Mesenchymal stem cell (in vitro differentiated cells and primary cell): ENCODE measurements around the gene GPRASP3.

ENCODE experiments used
- DNase-seq: peaks from one replicate; pipeline ENCODE4 v3.0.0-alpha.2; 2013
- H2AFZ ChIP-seq: one replicate; pipeline ENCODE4 v1.6.1; 2013; ENCODE audit warnings: low read depth, mild to moderate bottlenecking, control low read depth, inconsistent platforms, low read length, moderate library complexity
- H2AK5ac ChIP-seq: 2 replicates; pipeline ENCODE4 v1.6.1; 2013; ENCODE audit warnings: low read length, moderate library complexity, mild to moderate bottlenecking, inconsistent platforms; ENCODE audit not compliant: severe bottlenecking
- H2BK120ac ChIP-seq: one replicate; pipeline ENCODE4 v1.6.1; 2013; ENCODE audit warnings: low read depth, mild to moderate bottlenecking, inconsistent platforms, low read length, moderate library complexity
- H2BK12ac ChIP-seq, 2 experiments: one replicate each; pipeline ENCODE4 v1.6.1; 2013; ENCODE audit warnings: inconsistent platforms in 2 of 2, low read length in 2 of 2, mild to moderate bottlenecking in 2 of 2, moderate library complexity in 2 of 2, control low read depth in 1 of 2
- H2BK15ac ChIP-seq: one replicate; pipeline ENCODE4 v1.6.1; 2013; ENCODE audit warnings: mild to moderate bottlenecking, low read depth, inconsistent platforms; ENCODE audit not compliant: poor library complexity, severe bottlenecking
- H2BK5ac ChIP-seq: 2 replicates; pipeline ENCODE4 v1.6.1; 2013; ENCODE audit warnings: low read depth, mild to moderate bottlenecking, low read length, control low read depth, inconsistent platforms; ENCODE audit not compliant: poor library complexity, severe bottlenecking
- H3K14ac ChIP-seq, 2 experiments: one replicate each; pipeline ENCODE4 v1.6.1; 2013; ENCODE audit warnings: inconsistent platforms in 2 of 2, low read length in 2 of 2, control low read depth in 1 of 2, mild to moderate bottlenecking in 1 of 2, moderate library complexity in 1 of 2
- H3K18ac ChIP-seq, 2 experiments: one replicate each; pipeline ENCODE4 v1.6.1; 2013; ENCODE audit warnings: inconsistent platforms in 2 of 2, low read length in 2 of 2, control low read depth in 1 of 2, low read depth in 1 of 2, mild to moderate bottlenecking in 1 of 2
- H3K23ac ChIP-seq, 2 experiments: one replicate each; pipeline ENCODE4 v1.6.1; 2013; ENCODE audit warnings: inconsistent platforms in 2 of 2, low read length in 2 of 2, mild to moderate bottlenecking in 2 of 2, moderate library complexity in 2 of 2, control low read depth in 1 of 2
- H3K27ac ChIP-seq: 2 replicates; pipeline ENCODE4 v1.5.1; 2013; ENCODE audit warnings: mild to moderate bottlenecking, moderate library complexity, low read length, control low read depth, inconsistent platforms; ENCODE audit not compliant: poor library complexity, severe bottlenecking
- H3K27me3 ChIP-seq, 2 experiments: 2 replicates each; pipeline versions ENCODE4 v1.6.1 to v1.7.0; 2013; ENCODE audit warnings: low read length in 2 of 2, mild to moderate bottlenecking in 2 of 2, moderate library complexity in 2 of 2, control low read depth in 1 of 2, inconsistent platforms in 1 of 2; ENCODE audit not compliant: control insufficient read depth in 1 of 2, insufficient read depth in 1 of 2
- H3K36me3 ChIP-seq, 2 experiments: 2 replicates each; pipeline versions ENCODE4 v1.6.1 to v1.7.0; 2013; ENCODE audit warnings: low read length in 2 of 2, control low read depth in 1 of 2, inconsistent platforms in 1 of 2, low read depth in 1 of 2, mild to moderate bottlenecking in 1 of 2; ENCODE audit not compliant: insufficient read depth in 2 of 2, control insufficient read depth in 1 of 2
- H3K4ac ChIP-seq, 2 experiments: one replicate each; pipeline ENCODE4 v1.6.1; 2013; ENCODE audit warnings: inconsistent platforms in 2 of 2, low read length in 2 of 2, mild to moderate bottlenecking in 2 of 2, moderate library complexity in 2 of 2, control low read depth in 1 of 2, low read depth in 1 of 2
- H3K4me1 ChIP-seq: 2 replicates; pipeline ENCODE4 v1.6.1; 2013; ENCODE audit warnings: low read depth, low read length, control low read depth; ENCODE audit not compliant: control insufficient read depth, insufficient read depth
- H3K4me2 ChIP-seq: 2 replicates; pipeline ENCODE4 v1.6.1; 2013; ENCODE audit warnings: low read length, mild to moderate bottlenecking, inconsistent platforms; ENCODE audit not compliant: poor library complexity, severe bottlenecking
- H3K4me3 ChIP-seq, 2 experiments: 2 replicates each; pipeline versions ENCODE4 v1.5.1 to v1.7.0; 2013; ENCODE audit warnings: low read length in 2 of 2, mild to moderate bottlenecking in 2 of 2, control low read depth in 1 of 2, low read depth in 1 of 2; ENCODE audit not compliant: insufficient read depth in 1 of 2
- H3K79me1 ChIP-seq: replicated peaks from 2 replicates; pipeline ENCODE4 v1.6.1; 2013; ENCODE audit warnings: mild to moderate bottlenecking, control low read depth, low read length, inconsistent platforms; ENCODE audit not compliant: poor library complexity, severe bottlenecking
- H3K9ac ChIP-seq: 2 replicates; pipeline ENCODE4 v1.7.0; 2013; ENCODE audit warnings: mild to moderate bottlenecking, low read length, moderate library complexity
- H3K9me3 ChIP-seq: 2 replicates; pipeline ENCODE4 v1.7.0; 2013; ENCODE audit warnings: mild to moderate bottlenecking, low read length; ENCODE audit not compliant: control insufficient read depth
- H4K8ac ChIP-seq: one replicate; pipeline ENCODE4 v1.6.1; 2013; ENCODE audit warnings: inconsistent platforms, mild to moderate bottlenecking, low read length, moderate library complexity
- H4K91ac ChIP-seq: one replicate; pipeline ENCODE4 v1.6.1; 2013; ENCODE audit warnings: mild to moderate bottlenecking, low read length, inconsistent platforms
- WGBS: methylation state at CpG from one replicate; pipeline ENCODE4 v1.1.7; 2013; ENCODE audit warnings: mixed read lengths; 5-methylcytosine and 5-hydroxymethylcytosine counted together

Gene GPRASP3

DNA sequence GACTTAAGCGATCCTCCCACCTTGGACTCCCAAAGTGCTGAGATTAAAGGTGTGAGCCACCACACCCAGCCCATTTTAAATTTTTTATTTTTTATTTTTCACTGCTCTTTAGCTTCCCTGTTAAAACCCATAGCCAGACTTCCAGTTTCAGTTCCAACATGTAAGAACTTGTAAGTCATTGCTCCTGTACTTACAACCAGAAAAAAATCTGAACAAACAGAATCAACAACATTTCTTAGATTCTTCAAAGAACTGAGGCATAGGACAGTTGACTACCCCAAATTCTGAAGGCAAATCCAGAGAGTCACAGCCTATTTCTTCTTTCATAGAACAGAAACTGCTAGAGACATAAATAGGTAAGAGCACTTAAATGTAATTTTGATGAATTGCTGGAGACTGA, 8.1 kb downstream of the GPRASP3 start:
- Histone ChIP-seq H2BK15ac (no peak overlapping the region), H3K4me2 (no peak overlapping the region), H3K9me3 (no peaks in the 10 kb centered on the region), H3K4ac (no peak overlapping the region), H4K8ac (no peak overlapping the region), H3K23ac (no peak overlapping the region), H3K4me3 (no peak overlapping the region), H3K79me1 (no peaks in the 10 kb centered on the region), H3K14ac (no peak overlapping the region), H2AFZ (no peak overlapping the region), H3K27ac (no peak overlapping the region), H3K36me3 (peaks cover 0 to 6% of the 10 kb centered on the region in 2 experiments), H3K18ac (no peak overlapping the region), H3K9ac (no peak overlapping the region), H2BK5ac (no peak overlapping the region), H3K4me1 (no peaks in the 10 kb centered on the region), H2BK120ac (no peak overlapping the region), H2BK12ac (no peak overlapping the region), H2AK5ac (no peak overlapping the region), H3K27me3 (no peaks in the 10 kb centered on the region), H4K91ac (no peak overlapping the region)
- 96% methylated on average over 1 of the region's 1 CpG for whole genome bisulfite sequencing
- DNase-seq: no peak

DNA sequence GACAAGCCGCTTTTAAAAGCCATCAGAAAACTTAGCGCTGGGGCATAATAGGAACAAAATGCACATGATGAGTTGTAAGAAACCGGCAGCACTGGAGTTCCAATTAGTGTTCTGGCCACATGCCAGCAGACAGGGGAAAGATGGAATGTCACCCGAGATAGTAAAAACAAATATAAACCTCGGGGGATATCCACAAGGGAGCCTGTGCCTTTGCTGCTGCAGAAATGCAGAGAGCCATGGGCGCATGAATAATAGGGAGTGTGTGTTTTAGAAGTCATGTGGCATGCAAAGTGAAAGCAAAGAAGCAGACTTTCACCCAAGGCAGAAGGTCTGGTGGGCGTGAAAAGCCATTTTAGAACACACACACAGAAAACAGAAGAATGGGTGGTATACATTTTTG, 19.1 kb downstream of the GPRASP3 start:
- DNase-seq: peak; percentile 2
- H3K4ac ChIP-seq: no peak overlapping the region
- H3K9ac ChIP-seq: no peak overlapping the region
- WGBS: 50% methylated on average over 5 of the region's 7 CpGs
- no peak overlapping the region for H3K18ac ChIP-seq
- no peaks in the 10 kb centered on the region for H3K36me3 ChIP-seq
- no peak overlapping the region for H2BK120ac ChIP-seq
- H4K8ac ChIP-seq: no peak overlapping the region
- H3K4me2 ChIP-seq: no peak overlapping the region
- H3K27ac ChIP-seq: no peak overlapping the region
- H3K4me1 ChIP-seq: no peaks in the 10 kb centered on the region
- no peak overlapping the region for H4K91ac ChIP-seq
- H2BK15ac ChIP-seq: no peak overlapping the region
- H3K27me3 ChIP-seq: peaks cover 0 to 14% of the 10 kb centered on the region in 2 experiments
- no peaks in the 10 kb centered on the region for H3K9me3 ChIP-seq
- H3K23ac ChIP-seq: no peak overlapping the region
- no peak overlapping the region for H2BK5ac ChIP-seq
- no peak overlapping the region for H3K14ac ChIP-seq
- no peaks in the 10 kb centered on the region for H3K79me1 ChIP-seq
- no peak overlapping the region for H2AK5ac ChIP-seq
- H3K4me3 ChIP-seq: no peak overlapping the region
- H2AFZ ChIP-seq: no peak overlapping the region
- no peak overlapping the region for H2BK12ac ChIP-seq

DNA sequence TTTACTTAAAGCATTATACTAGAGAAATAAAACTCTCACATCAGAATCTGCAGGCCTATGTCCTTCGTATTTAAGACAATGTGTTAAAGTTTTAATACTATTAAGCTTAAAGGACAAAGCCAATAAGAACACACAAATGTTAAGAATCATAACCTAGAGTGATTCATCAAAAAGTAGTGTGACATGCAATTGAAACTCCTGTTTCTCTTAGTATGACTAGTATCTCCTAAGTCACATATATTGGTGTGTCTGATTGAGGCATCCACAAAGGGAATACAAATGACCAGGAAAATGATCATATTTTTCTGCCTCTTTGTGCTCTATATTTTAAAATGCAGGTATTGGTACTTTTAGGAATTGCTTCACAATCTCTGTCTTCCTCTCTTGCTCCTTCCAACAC, 23.8 kb downstream of the GPRASP3 start:
- H3K27ac ChIP-seq: no peak overlapping the region
- no peak overlapping the region for H3K4me2 ChIP-seq
- H3K18ac ChIP-seq: no peak overlapping the region
- no peak overlapping the region for H2BK15ac ChIP-seq
- no peak overlapping the region for H4K91ac ChIP-seq
- no peak overlapping the region for H2BK12ac ChIP-seq
- H3K79me1 ChIP-seq: peaks cover 3% of the 10 kb centered on the region
- no peak overlapping the region for H3K4ac ChIP-seq
- no peaks in the 10 kb centered on the region for H3K36me3 ChIP-seq
- H3K9me3 ChIP-seq: no peaks in the 10 kb centered on the region
- H3K9ac ChIP-seq: no peak overlapping the region
- H3K23ac ChIP-seq: no peak overlapping the region
- H2BK120ac ChIP-seq: no peak overlapping the region
- no peak for DNase-seq
- H2AFZ ChIP-seq: no peak overlapping the region
- no CpG with 5 or more reads among the region's 1 CpG for WGBS
- peaks cover 4% of the 10 kb centered on the region for H3K4me1 ChIP-seq
- no peak overlapping the region for H2BK5ac ChIP-seq
- H2AK5ac ChIP-seq: no peak overlapping the region
- no peak overlapping the region for H3K14ac ChIP-seq
- peaks cover 0 to 5% of the 10 kb centered on the region in 2 experiments for H3K27me3 ChIP-seq
- no peak overlapping the region for H4K8ac ChIP-seq
- H3K4me3 ChIP-seq: no peak overlapping the region

DNA sequence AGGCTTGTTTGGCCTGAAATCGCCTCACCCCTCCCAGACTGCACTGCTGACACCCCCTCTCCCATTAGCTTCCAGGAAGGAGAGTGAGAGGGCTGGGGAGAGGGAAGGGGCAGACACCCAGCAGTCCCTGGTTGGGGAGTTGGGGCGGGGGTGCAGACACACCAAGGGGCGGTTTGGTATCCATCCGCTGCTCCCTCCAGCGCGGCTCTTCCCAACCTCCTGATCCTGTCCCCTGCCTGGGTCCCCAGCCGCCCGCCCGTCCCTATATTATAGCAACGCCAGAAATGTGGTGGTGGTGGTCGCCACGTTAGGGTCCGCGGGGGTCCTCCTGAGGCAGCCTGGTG, 24.9 kb downstream of the GPRASP3 start:
- H4K8ac ChIP-seq: no peak overlapping the region
- H2AK5ac ChIP-seq: no peak overlapping the region
- no peak overlapping the region for H2BK120ac ChIP-seq
- H3K4me2 ChIP-seq: peak overlapping the region; percentile 83
- 5% methylated on average over 8 of the region's 14 CpGs for WGBS
- no peak overlapping the region for H4K91ac ChIP-seq
- no peak overlapping the region for H3K23ac ChIP-seq
- no peak overlapping the region for H3K4ac ChIP-seq
- peak overlapping the region; percentile 88 for H3K9ac ChIP-seq
- H2BK5ac ChIP-seq: no peak overlapping the region
- H3K4me3 ChIP-seq: peak overlapping the region; percentile 73 to 82
- peaks cover 3% of the 10 kb centered on the region for H3K79me1 ChIP-seq
- H3K18ac ChIP-seq: no peak overlapping the region
- no peak overlapping the region for H2BK15ac ChIP-seq
- no peak for DNase-seq
- H3K27ac ChIP-seq: no peak overlapping the region
- peaks cover 0 to 13% of the 10 kb centered on the region in 2 experiments for H3K27me3 ChIP-seq
- no peak overlapping the region for H2BK12ac ChIP-seq
- H3K4me1 ChIP-seq: peaks cover 4% of the 10 kb centered on the region
- no peaks in the 10 kb centered on the region for H3K9me3 ChIP-seq
- no peak overlapping the region for H2AFZ ChIP-seq
- no peak overlapping the region for H3K14ac ChIP-seq
- H3K36me3 ChIP-seq: no peaks in the 10 kb centered on the region
